HG03439 (cell line): ENCODE measurements around the gene PLEK.

ENCODE experiments used
- ATAC-seq: cut with Tn5 transposase; IDR thresholded peaks from one replicate; pipeline ENCODE4 v1.9.1; 2021; ENCODE audit warnings: mild to moderate bottlenecking, moderate library complexity; ENCODE audit not compliant: unreplicated experiment

The PLEK gene

GRCh38 chr2:68414452-68414851 is 49.4 kb downstream of the PLEK start:
- ATAC-seq: no peak

GRCh38 chr2:68414876-68415275 is 49.8 kb downstream of the PLEK start:
- no peak for ATAC-seq

- ATAC-seq: no peak
Measured at GRCh38 chr2:68415521-68415920, 50.4 kb downstream of the PLEK start.

GRCh38 chr2:68416081-68416675 is 51.1 kb downstream of the PLEK start:
- no peak for ATAC-seq

GRCh38 chr2:68417926-68418325 is 52.8 kb downstream of the PLEK start:
- ATAC-seq: no peak

GRCh38 chr2:68418419-68418818 is 53.3 kb downstream of the PLEK start:
- no peak for ATAC-seq

GRCh38 chr2:68418855-68419254 is 53.8 kb downstream of the PLEK start:
- no peak for ATAC-seq

GRCh38 chr2:68420254-68420910 is 55.3 kb downstream of the PLEK start:
- ATAC-seq: no peak

GRCh38 chr2:68423966-68424650 is 59.0 kb downstream of the PLEK start:
- ATAC-seq: peak; percentile 86

- no peak for ATAC-seq
Measured at GRCh38 chr2:68425503-68425902, 60.4 kb downstream of the PLEK start.

- no peak for ATAC-seq
Measured at GRCh38 chr2:68426446-68426845, 61.4 kb downstream of the PLEK start.

- ATAC-seq: no peak
Measured at GRCh38 chr2:68426848-68427579, 61.9 kb downstream of the PLEK start.

GRCh38 chr2:68428126-68428525 is 63.0 kb downstream of the PLEK start:
- no peak for ATAC-seq

GRCh38 chr2:68428746-68429145 is 63.7 kb downstream of the PLEK start:
- ATAC-seq: no peak

GRCh38 chr2:68429311-68429826 is 64.3 kb downstream of the PLEK start:
- ATAC-seq: no peak

GRCh38 chr2:68431316-68431972 is 66.4 kb downstream of the PLEK start:
- ATAC-seq: no peak

- ATAC-seq: no peak
Measured at GRCh38 chr2:68432696-68433658, 67.9 kb downstream of the PLEK start.

GRCh38 chr2:68434981-68435380 is 69.9 kb downstream of the PLEK start:
- no peak for ATAC-seq

GRCh38 chr2:68435615-68436014 is 70.5 kb downstream of the PLEK start:
- ATAC-seq: no peak

GRCh38 chr2:68436270-68436669 is 71.2 kb downstream of the PLEK start:
- ATAC-seq: no peak
